Activated CD4-positive, alpha-beta T cell treated with anti-CD3 and anti-CD28 coated beads, Interleukin-2, amount 50 U/mL, for 4 hours (primary cell): ENCODE data around the gene CHST15.
"Not testable (repeated sequence)": the region's sequence is repeated elsewhere in the genome, so short reads cannot be mapped to it uniquely, and the experiment has no call there.

Source experiments
- DNase-seq, 2 experiments: peaks; one replicate each; pipeline ENCODE4 v3.0.0-alpha.2; 2020

The CHST15 gene

DNA sequence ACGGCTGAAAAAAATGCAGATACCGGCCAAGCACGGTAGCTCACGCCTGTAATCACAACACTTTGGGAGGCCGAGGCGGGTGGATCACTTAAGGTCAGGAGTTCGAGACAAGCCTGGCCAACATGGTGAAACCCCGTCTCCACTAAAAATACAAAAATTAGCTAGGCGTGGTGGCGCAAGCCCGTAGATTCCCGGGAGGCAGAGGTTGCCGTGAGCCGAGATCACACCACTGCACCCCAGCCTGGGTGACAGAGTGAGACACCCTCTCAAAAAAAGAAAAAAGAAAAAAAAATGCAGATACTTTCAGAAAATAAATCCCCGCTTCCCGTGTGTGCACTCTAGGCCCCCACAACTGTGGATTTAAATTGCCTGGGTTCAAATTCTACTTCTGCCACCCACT, 2.4 kb upstream of the CHST15 start:
- DNase-seq, result not testable (repeated sequence)

GRCh38 chr10:124095096-124095495, 1.7 kb upstream of the CHST15 start:
- DNase-seq, result no peak

DNA sequence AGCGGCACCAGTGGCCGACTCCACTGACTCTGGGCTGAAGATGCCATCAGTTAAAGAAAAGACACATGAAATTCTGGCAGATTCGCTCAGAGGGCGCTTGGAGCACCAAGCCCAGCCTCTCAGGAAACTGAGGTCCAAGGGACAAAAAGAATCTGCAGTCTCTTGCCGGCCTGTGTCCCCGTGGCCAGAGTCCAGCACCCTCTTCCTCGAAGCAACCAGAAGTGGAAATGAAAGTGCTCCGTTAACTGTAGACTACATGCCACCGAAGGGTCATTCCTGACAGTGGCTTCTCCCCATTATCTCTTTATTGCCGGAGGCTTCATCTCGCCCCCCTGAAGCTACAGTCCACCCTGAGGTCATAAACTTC, 1.0 kb upstream of the CHST15 start:
- DNase-seq, result no peak

DNA sequence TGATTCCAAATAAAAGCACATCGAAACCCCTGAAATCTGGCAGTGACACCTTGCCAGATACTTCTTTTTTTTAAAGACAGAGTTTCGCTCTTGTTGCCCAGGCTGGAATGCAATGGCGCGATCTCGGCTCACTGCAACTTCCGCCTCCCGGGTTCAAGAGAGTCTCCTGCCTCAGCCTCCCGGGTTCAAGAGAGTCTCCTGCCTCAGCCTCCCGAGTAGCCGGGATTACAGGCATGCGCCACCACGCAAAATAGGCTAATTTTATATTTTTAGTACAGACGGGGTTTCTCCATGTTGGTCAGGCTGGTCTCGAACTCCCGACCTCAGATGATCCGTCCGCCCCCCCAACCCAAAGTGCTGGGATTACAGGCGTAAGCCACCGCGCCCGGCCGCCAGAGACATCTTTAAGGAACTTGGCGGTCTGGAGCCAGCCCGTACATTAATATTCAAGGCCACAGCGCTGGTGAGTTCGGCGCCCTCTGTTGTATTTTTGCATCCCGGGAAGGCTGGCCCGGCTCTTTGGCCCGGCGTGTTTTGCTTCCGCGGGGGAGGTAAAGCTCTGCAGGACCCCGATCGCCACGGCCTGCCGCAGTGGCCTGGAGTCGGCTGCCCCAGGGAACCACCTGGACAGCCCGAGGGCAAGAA, 498 bp upstream of the CHST15 start:
- not testable (repeated sequence) for DNase-seq

DNA sequence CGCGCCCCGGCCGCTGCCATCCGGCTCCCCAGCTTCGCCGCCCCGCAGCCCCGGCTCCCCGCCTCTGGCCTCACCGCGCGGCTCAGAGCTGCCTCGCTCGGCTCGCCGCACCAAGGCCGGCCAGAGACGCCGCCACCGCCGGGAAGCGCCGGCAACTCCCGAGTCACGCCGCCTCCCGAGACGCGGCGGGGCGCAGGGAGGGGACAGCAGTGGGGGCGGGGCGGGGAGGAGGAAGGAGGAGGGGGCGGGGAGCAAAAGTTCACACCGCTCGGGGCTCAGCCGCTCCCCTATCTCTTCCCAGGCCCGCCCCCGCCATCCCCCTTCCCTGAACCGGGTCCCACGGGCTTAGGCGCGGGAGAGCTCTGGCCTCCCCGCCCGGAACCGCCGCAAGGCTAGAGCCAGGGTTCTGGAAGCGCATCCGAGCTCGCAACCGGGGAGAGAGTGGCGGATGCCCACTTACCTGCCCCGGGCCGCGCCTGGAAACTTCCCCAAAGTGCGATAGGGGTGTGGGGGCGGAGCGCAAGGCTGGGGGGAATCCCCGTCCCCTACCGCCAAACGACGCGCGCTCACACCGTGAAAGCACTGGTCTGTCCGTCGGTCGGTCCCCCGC, 1.0 kb downstream of the CHST15 start:
- no peak for DNase-seq

GRCh38 chr10:124091646-124092249, 1.6 kb downstream of the CHST15 start:
- DNase-seq, result no peak

GRCh38 chr10:124090601-124091209, 2.7 kb downstream of the CHST15 start:
- DNase-seq, result no peak

DNA sequence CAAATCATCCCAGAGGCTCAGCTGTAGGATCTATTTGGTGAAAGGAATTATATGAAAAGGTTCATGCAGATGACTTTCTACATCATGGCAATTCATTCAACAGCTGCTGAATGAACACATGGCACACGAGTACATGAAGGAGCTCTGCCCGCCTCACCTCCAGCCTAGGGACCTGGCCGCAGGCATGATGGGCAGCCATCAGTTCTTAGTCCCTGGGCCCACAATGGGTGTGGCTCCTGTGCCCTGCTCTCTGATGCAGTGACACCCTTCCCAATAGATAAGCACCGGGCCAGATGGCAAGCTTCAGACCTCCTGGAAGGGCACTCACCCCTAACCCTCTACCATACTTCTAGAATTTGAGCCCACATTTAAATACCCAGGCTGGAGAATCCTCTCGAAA, 3.5 kb downstream of the CHST15 start:
- DNase-seq, result no peak

GRCh38 chr10:124088915-124089314, 4.5 kb downstream of the CHST15 start:
- no peak for DNase-seq

DNA sequence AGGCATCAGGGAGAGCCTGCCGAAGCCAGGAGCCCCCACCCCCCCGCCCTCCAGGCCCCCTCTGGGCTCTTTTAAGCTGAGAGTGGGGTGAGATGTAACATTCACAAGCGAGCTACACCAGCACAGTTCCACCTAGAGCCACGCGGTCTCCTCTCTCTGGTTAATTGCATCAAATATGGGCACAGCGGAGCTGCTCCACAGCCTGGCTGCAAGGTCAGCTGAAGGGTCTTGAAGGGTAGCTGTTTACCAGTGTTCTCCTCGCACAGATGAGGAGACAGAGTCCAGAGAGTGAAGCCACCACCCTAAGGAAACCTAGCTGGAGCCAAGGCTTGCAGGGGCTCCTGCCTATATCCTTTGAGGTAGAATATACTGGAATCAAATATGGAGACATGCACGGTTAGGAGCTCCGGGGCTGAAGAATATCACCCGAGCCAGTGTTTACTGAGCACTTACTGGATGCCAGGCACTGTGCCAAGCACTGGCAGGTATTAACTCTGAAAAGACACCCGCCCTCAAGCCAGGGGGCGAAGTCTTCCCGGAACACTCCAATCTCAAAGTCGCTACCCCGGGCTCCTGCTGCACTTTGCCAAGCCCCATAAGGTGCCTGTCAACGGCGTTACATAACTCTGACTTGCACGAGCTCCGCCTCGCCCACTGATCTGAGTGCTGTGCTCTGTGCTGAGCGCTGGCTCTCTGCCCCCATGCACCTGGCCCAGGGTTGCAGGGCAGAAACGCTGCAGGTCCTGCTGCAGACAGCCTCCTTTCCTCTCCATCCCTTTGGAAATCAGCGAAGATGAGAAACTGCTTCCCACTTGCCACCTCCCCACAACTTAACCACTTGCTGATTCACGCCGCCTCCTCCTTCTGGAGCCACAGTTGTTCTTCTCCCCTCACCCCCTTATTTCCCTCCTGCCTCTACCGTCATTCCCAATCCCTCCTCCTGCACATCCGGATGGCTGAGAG, 5.4 kb downstream of the CHST15 start:
- no peak for DNase-seq

DNA sequence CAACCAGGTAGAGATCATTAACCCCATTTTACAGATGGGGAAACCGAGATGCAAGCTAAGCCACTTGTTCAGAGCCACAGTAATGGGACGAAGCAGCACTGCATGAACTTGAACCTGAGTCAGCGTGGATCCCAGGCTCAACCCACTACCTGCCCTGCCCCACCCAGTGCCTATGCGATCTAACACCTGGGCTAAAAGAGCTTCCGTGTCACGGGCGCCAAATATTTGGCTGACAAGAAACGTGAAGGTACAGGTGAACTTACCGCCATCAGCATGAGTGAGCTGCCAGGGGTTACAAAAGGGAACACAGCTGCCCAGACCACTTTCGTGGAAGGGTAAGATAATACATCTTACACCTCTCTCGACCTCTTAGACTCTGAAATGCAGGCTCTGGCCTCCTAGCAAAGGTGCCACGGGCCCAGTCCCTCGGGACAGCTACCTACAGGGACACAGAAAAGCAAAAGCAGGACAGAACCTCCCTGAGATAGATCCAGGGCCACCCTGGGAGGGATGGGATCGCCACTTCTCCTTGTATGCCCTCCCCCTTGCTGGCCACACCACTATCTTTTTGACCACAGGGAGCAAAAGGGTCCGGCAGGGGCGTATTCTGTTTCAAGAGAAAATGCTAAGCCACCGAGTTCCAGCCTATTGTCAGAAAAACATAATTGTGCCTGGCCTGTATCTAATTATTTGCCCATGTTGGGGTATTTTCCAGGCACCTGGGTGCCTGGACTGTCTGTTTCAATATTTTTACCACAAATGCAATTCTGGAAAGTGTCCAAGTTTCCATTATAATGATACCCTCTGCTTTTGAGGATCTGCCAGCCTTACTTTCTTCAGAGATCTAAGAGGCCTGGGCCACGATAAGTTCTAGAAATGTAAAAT, 6.4 kb downstream of the CHST15 start:
- no peak for DNase-seq

DNA sequence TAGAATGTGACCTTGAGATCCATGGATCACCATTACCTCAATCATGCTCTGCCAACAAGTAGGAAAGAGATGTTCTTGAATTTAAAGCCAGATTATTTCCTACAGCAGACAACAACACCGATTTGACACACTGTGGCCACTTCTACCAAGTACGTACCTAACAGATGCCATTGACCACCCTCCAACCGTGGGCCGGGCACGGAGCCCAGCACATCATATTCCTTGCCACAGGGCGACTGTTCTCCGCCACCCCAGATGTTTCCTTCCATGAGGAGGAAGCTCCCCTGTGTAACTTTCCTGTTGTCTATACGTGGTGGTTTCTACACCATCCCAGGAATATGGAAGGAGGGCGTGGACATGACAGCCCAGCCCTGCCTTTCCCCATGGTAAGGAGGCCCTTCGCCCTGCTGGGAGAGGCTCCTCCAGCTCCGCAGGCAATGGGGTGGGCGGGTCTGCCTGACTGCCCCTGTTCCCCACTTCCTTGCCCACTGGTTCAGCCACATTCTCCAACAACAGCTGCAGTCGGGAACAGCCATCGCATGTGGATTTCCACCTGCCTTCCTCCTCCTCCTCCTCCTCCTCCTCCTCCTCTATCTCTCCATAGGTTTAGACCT, 7.2 kb downstream of the CHST15 start:
- DNase-seq, result no peak

DNA sequence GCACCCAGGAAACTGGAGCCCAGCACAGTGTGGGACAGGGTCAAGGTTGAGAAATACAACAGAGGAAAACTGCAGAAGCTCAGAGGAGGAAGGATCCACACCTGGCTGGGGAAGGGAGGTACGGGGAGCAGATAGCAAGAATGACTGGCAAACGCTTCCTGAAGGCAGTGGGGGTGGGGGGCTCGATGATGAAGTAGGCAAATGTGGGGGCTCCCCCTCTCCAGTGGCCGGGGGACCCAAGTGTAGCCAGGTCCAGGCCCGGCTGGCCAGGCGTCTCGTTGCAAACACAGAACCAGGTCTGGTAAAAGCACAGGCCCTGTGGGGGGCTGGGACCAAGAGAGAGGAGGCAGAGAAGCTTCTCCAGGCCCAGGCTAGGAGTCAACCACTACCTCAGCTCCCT, 7.7 kb downstream of the CHST15 start:
- DNase-seq, result no peak

DNA sequence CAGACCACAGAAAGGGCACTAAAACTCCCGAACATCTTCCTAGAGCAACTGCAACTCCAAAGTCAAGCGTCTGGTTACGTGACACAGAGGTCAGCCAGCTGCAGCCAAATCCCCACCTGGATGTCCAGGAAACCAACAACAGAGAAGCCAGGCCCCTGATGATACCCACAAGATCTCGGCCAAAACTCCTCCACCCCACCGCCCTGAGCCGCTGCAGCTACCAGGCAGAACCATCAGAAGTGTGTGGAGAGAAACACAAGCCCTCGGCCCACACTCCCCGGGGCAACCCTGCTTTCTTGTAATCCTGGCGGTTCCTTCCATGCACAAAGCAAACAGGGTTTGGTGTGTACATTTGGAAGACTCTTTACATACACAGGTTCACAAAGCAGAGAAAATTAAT, 8.7 kb downstream of the CHST15 start:
- DNase-seq, result no peak

- DNase-seq, result no peak
Observed at GRCh38 chr10:124083740-124084397, 9.5 kb downstream of the CHST15 start.

- DNase-seq, result no peak
Observed at GRCh38 chr10:124083047-124083739, 10.2 kb downstream of the CHST15 start.

- no peak for DNase-seq
Observed at GRCh38 chr10:124082555-124082954, 10.8 kb downstream of the CHST15 start.

GRCh38 chr10:124081547-124082140, 11.8 kb downstream of the CHST15 start:
- DNase-seq, result no peak

GRCh38 chr10:124079864-124080263, 13.5 kb downstream of the CHST15 start:
- no peak for DNase-seq

- no peak for DNase-seq
Observed at GRCh38 chr10:124078714-124079113, 14.7 kb downstream of the CHST15 start.
